Measurements from ENCODE around the gene KIAA0930. TPM values are rescaled to one million over a fixed set of nuclear protein-coding genes. Genes with fewer than 3 reads are reported as not detected.
A peak's percentile ranks its signal among the peaks of the same experiment; 100 is the strongest.

KIAA0930 gene
- total RNA-seq, 1 donor from 2014 or later = 107 TPM

GRCh38 chr22:45197606-45198462 is 42.9 kb downstream of the KIAA0930 start:
- no peaks in the 10 kb centered on the region for H3K27me3 ChIP-seq (ENCODE audit: insufficient read depth, low read length)
- DNase-seq (ENCODE audit: low read depth) = no peak
- H3K4me3 Mint-ChIP-seq (ENCODE audit: unreplicated experiment) = no peak overlapping the region

GRCh38 chr22:45196926-45197605 is 43.6 kb downstream of the KIAA0930 start:
- Mint-ChIP-seq H3K9me3 (ENCODE audit: unreplicated experiment) (no peaks in the 10 kb centered on the region), H3K27ac (ENCODE audit: unreplicated experiment) (no peak overlapping the region), H3K36me3 (ENCODE audit: low read depth, unreplicated experiment) (peaks cover 19% of the 10 kb centered on the region), H3K27me3 (ENCODE audit: low read depth, unreplicated experiment) (no peaks in the 10 kb centered on the region), H3K4me3 (ENCODE audit: unreplicated experiment) (no peak overlapping the region), H3K4me1 (ENCODE audit: low read depth, unreplicated experiment) (peaks cover 14% of the 10 kb centered on the region)
- no peaks in the 10 kb centered on the region for H3K79me2 ChIP-seq (ENCODE audit: insufficient read depth, low read length)
- DNase-seq (ENCODE audit: low read depth) (no peak), FAIRE-seq (no peak)
- no peaks in the 10 kb centered on the region for H3K9me3 ChIP-seq (ENCODE audit: insufficient read depth, low read depth, low read length)
- H3K4me3 ChIP-seq (ENCODE audit: insufficient read depth, low read depth, low read length) = no peak overlapping the region
- H2AFZ ChIP-seq (ENCODE audit: low read depth, low read length) = no peak overlapping the region
- H3K27ac ChIP-seq (ENCODE audit: low read depth, low read length) = no peak overlapping the region
- peaks cover 20% of the 10 kb centered on the region for H3K4me1 ChIP-seq (ENCODE audit: insufficient read depth, low read length)
- peaks cover 20% of the 10 kb centered on the region for H4K20me1 ChIP-seq (ENCODE audit: insufficient read depth, low read length)
- no peaks in the 10 kb centered on the region for H3K27me3 ChIP-seq (ENCODE audit: insufficient read depth, low read length)
- H3K4me2 ChIP-seq (ENCODE audit: low read length) = no peak overlapping the region
- no peak overlapping the region for H3K9ac ChIP-seq (ENCODE audit: low read length)
- no peak for TF ChIP-seq EZH2 (IDR thresholded peaks at IDR 0.05; ENCODE audit: insufficient read depth, low read length)
- TF ChIP-seq CTCF (IDR thresholded peaks at IDR 0.05; ENCODE audit: insufficient read depth, low read depth, low read length) = no peak
- peaks cover 2% of the 10 kb centered on the region for H3K36me3 ChIP-seq (ENCODE audit: insufficient read depth, low read length)

More at GRCh38 chr22:45197606-45198462, 42.9 kb downstream of the KIAA0930 start:
- H3K36me3 Mint-ChIP-seq (ENCODE audit: low read depth, unreplicated experiment) = peaks cover 19% of the 10 kb centered on the region
- Histone ChIP-seq H3K4me3 (ENCODE audit: insufficient read depth, low read depth, low read length) (no peak overlapping the region), H4K20me1 (ENCODE audit: insufficient read depth, low read length) (peaks cover 20% of the 10 kb centered on the region), H2AFZ (ENCODE audit: low read depth, low read length) (no peak overlapping the region), H3K9me3 (ENCODE audit: insufficient read depth, low read depth, low read length) (no peaks in the 10 kb centered on the region), H3K4me2 (ENCODE audit: low read length) (no peak overlapping the region), H3K36me3 (ENCODE audit: insufficient read depth, low read length) (peaks cover 2% of the 10 kb centered on the region), H3K4me1 (ENCODE audit: insufficient read depth, low read length) (peaks cover 27% of the 10 kb centered on the region), H3K79me2 (ENCODE audit: insufficient read depth, low read length) (no peaks in the 10 kb centered on the region), H3K27ac (ENCODE audit: low read depth, low read length) (no peak overlapping the region), H3K9ac (ENCODE audit: low read length) (no peak overlapping the region)
- peaks cover 14% of the 10 kb centered on the region for H3K4me1 Mint-ChIP-seq (ENCODE audit: low read depth, unreplicated experiment)
- FAIRE-seq = no peak
- H3K27me3 Mint-ChIP-seq (ENCODE audit: low read depth, unreplicated experiment) = no peaks in the 10 kb centered on the region
- TF ChIP-seq CTCF (IDR thresholded peaks at IDR 0.05; ENCODE audit: insufficient read depth, low read depth, low read length) (no peak), EZH2 (IDR thresholded peaks at IDR 0.05; ENCODE audit: insufficient read depth, low read length) (no peak)
- no peaks in the 10 kb centered on the region for H3K9me3 Mint-ChIP-seq (ENCODE audit: unreplicated experiment)
- H3K27ac Mint-ChIP-seq (ENCODE audit: unreplicated experiment) = peak overlapping the region; percentile 60

All from astrocyte (in vitro differentiated cells and primary cell).